Activated T-cell treated with anti-CD3 and anti-CD28 coated beads, Interleukin-2, amount 50 U/mL, for 48 hours (primary cell): Measurements from ENCODE around the gene RPS6KA3.
"Not testable (repeated sequence)": the region's sequence is repeated elsewhere in the genome, so short reads cannot be mapped to it uniquely, and the experiment has no call there.

Experiments used
- DNase-seq, 2 experiments: peaks; one replicate each; pipeline ENCODE4 v3.0.0-alpha.2; 2020

The RPS6KA3 gene

DNA sequence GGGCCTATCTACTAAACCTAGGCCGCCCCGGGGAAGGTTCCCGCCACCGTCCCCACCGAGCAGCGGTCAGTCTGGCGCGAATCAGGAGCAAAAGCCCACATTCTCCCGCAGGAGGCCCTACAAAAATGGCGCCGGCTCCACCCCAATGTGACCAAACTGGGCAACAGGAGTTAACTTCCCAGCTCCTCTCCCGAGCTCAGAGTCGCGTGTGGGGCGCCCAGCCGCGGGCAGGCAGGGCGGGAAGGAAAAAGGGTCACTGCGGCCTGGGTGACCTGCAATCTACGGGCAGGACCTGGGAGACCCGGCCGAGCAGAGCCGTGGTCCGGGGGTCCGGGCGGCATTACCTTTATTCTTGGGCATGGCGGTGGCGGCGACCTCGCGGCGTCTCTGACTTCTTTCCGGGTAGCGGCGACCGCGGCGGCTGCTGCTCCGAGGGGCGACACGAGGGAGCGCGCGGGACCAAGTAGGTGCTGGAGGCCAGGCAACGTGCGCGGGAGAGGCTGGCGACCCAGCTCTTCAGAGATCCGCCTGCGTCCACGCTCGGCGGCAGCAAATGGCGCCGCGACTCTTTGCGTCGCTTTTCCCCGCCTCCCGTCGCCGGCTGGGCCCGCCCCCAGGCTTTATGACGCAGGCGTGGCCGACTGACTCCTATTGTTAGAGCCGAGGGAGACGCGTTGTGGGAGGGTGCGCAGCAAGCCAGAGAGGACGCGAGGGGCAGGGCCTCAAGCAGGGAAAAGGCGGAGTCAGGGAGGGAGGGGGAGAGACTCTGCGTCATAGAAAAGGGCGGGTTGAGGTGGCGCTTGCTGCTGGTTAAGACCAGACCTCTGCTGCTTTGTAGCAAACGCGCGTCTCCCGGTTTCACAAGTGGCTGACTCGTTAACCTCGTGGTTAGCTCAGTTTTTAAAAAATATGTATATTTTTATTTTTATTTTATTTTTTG is 125.2 kb downstream of the RPS6KA3 start, which contains the start of gene EIF1AX:
EIF1AX (minus strand) TSS at position 558 of the 940 bp plus-strand sequence; CDS start at position 360, 198 bp downstream.
- DNase-seq, result peak; percentile 99

DNA sequence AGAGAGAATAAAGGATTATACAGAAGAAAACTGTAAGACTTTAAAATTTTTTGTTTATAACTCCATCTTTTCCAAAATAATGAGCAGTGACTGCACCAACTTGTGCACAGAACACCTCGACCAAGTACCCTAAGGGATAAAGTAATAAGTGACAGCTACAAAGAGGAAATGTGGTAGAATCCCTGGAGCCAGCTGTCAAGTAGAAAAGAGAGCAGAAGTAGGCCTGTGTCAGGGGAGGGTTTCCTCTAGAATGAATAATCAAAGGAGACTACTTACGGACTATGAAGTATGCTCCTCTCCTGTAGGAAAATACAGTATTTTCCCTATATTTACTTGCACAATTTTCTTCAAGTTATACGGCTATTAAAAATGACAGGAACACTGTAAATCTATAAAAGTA is 126.3 kb downstream of the RPS6KA3 start:
- no peak for DNase-seq

DNA sequence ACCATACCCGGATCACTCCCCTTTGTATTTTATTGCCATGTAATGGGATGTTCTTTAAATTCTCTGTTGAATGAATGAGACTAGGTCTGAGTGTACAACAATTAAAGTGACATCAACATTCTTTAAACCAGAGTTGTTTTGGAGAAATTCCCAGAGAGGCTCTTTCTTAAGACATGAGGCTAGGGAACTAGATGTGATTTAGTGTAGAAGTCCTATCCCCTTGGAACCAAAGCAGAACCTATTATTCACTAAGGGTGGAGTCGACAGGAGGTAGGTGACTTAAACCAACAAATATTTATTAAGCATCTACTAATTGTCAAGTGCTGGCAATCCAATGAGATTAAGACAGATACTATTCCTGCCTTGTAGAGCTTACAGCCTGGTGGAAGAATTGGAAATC is 126.7 kb downstream of the RPS6KA3 start:
- no peak for DNase-seq

DNA sequence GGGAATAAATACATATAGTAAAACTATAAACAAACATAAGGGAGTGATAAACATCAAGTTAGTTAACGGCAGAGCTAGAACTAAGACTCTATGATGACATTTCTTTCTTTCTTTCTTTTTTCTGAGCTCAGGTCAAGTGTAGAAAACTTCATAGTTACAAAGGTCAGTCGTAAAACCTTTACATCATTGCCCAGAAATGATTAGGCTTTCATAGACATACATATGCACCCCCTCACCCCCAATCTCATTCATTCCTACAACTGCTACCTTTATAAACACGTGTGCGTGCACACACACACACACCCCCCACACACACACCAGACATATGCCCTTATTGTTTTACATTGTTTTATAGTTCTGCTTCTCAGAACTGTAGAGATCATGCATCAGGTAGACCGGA is 130.8 kb downstream of the RPS6KA3 start:
- no peak for DNase-seq

DNA sequence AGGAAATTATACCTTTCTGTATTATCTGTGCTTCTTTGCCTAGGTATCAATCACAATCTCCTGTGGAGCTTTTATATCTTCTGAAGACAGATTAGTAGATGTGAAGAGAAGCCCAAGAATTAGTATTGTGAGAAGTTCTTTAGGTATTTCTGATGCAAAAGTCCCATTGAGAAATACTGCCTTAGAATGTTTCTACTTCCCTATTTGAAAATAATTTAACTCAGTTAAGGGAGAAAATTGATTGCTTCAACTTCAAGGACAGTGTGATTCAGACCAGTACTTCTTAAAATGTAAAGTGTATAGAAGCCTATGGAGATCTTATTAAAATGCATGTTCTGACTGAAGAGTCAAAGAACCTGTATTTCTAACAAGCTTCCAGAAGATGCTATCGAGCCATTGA is 134.0 kb downstream of the RPS6KA3 start:
- DNase-seq, result no peak

DNA sequence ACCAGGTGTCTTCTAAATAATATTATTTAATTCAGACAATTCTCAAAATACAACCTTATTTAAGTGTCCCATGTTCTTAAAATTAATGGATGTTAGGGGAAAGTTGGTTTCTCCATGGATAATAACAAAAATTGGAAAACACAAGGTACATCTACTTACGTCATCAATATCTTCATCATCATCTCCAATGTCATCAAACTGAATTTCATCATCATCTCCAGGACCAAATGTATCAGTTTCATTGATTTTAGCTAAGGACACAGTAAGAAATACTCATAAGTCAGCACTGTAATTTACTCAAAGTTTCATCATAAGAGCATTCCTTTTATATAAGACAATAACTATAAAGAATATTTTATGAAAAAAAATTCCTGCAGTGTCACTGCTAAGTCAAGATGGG is 136.4 kb downstream of the RPS6KA3 start:
- DNase-seq, result no peak

DNA sequence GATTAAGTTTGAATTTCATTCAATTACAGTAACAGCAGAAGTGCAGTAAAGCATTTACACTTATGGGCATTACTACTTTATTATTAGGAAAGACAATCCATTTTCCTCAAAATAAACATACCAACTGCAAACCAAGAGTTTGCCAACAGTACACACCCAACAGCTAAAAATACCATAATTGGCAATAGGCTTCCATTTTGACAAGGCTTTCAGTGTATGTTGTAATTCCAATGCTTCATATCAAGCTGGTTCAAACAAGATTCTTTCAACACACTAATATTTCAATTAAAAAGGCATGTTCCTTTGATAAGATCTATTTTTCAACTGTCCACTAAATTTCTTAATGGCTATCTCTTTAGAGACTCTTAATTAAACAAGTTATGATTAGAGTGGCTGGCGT is 137.2 kb downstream of the RPS6KA3 start:
- no peak for DNase-seq

DNA sequence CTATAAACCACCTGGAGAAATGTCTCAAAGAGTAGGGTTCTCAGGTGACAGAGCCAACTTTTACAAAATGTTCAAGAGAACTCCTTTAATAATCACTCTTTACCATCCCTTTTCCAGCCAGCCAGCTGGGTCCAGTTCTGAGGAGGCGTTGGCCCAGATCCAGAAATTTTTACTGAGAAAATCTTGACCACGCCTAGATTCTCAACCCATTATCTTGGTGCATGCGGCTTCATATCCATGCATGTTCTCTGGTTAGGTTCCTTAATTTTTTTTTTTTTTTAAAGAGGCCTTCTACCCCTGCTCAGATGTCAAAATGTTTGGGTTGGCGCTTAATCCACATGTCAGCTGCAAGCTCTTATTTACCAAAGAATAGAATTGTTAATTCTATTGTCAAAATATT is 138.0 kb downstream of the RPS6KA3 start:
- DNase-seq, result no peak

DNA sequence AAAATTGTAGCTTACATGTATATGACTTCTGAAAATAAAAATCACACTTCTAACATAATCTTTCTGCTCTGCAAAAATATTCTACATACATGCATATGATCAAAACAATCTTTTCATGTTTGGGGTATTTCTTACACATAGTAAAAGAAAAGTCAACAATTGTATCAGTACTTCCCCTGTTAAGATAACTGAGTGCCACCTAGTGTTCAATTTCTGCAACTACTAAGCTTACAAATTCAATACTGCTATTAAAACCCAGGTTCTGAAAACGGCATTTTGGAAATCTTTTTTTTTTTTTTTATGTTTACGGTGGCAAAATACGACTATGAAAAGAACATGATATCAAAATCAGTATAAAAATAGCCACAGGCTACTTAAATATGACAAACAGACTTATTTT is 139.3 kb downstream of the RPS6KA3 start:
- DNase-seq, result not testable (repeated sequence)

DNA sequence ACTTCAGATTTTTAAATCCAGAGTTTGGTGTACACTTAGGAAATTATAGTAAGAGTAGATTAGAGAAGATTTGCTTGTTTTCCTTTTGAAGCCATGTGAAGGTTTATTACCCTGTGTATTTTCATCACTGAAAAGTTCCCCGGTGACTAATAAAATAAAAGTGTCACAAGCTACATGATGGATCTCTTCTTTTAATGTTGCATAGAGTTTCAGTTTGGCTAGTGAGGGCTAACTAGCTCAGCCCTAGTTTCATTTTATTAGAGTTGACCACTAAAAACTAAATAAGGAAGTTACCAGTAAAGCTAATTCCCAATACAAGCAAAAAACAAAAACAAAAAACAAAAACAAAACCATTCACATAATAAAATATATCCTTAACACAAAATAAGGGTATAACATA is 139.9 kb downstream of the RPS6KA3 start:
- not testable (repeated sequence) for DNase-seq

DNA sequence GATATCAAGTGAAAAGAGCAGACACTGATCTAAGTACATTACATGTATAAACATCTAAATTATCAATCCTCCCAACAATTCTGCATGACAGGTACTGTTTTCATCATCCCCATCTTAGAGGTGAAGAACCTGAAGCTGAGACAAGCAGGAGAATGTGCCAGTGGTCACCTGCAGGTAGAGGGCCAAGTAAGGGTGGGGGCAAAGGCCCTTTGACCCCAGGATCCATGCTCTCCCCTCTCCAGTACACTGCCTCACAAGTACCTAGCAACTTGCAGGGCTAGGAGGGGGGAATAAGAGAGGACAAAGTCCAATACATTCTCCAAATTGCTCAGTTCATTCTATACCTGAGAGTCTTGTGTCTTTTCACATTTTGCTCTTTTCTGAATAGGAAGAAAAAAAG is 141.7 kb downstream of the RPS6KA3 start:
- DNase-seq, result no peak

DNA sequence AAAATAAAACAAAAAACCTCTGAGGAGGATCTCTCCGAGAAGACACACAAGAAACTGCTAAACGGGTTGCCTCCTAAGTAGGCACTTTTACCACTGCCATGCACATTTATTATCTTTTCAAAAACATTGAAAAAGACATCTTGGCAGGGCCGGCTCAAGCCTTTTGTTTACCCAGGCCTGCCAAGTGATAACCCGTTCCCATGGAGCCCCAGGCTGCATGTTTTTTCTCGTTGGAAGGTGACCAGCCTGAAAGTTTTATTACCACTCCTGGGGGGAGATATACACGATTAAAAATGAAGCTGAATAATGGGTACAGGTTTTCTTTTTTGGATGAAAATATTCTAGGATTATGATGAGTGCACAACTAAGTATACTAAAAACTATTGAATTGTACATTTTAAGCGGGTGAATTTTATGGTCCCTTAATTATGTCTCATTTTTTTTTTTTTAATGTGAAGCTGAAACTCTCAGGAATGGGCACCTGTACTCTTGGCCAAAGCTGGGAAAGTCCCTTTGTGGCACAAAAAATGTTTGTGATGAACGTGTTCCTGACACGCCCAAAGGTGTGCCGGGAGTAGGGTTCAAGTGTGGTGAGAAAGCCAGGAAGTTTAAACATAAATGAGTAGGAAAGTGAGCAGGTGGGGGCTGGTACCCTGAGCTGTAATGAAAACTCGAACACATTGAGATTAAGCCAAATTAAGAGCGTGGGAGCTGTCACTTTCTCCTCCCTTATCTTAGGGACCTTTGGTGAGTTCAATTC is 148.5 kb downstream of the RPS6KA3 start:
- DNase-seq, result no peak

DNA sequence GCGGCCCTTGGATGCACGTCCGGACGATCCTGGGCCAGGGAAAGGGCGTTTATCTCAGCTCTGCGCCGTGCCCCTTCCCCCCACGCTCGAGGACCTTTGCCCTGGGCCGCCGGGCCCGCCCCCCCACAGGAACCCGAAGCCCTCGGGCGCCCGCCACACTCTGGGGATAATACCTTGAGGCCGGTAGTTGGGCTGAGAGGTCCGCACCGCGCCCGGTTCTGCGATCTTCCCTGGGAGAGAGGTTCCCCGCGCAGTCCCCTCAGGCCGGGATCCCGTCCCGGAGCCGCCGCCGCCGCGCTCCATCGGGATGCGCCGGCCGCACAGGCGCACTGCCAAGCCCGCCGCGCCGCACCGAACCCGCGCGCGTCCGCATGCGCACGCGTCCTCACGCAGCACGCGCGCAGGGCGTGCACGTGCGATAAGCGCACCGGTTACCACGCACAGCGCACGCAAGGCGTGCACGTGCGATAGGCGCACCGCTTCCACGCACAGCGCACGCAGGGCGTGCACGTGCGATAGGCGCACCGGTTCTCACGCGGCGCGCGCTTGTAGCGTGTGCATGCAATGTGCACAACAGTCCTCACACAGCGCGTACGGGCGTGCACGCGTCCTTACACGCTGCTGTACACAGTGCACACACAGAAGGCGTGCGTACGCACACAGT is 150.0 kb downstream of the RPS6KA3 start, which contains the start of gene MAP7D2:
MAP7D2 (minus strand) TSS at position 331 of the 664 bp plus-strand sequence; CDS start at position 303, 28 bp downstream.
- DNase-seq, result no peak

DNA sequence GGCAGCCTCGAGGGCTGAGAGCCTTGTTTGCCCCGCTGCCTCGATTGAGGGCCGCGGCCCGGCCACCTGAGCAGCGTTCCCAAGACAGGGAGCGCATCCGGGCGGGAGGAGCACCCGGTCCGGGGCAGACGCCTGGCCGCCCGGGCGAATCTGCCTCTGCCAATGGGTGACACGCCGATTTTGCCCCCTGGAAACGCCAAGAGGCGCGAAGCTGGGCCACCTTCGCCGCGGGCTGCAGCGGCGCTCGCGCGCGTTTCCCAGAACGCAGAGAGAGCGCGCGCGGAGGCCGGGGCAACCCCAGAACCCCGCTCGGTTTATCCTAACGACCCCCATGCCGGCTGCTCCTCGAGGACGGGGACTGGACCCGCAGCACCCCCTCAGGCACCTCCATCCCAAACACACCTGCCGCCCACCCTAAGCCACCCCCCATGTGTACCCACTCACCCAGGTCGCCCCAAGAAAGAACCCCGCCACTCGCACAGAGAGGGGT is 150.6 kb downstream of the RPS6KA3 start:
- DNase-seq, result no peak

DNA sequence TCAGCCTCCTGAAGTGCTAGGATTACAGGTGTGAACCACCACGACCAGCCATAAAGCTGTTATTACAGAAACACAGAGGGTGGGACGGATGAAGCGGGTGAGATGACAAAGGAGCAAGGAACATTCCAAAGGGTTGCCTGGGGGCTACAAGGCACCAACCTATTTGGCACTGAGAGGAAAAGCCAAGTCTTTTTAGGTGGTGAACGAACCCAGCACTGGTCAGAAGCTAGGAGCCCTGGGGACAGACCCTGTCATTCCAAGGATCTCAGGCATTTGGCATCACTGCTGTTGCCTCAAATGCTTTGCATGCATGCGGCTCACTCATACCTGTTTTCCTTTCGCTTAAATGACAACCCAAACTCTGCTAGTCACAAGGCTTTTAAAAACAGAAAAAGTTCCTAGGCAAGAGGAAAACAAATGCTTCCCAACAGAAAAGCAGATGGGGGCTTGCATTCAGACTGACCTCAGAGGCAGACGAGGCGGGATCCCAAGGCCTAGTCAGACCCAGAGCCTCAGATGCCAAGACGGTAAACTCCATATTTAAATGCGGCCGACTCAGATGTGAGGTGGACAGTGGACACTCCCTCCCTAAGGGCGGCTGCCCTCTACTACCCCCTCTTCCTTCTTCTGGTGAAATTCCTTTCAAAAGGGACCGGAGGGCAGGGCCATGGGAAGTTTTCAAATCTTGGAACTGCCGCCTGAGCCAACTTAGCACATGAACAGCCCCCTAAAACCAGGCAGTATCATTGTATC is 154.5 kb downstream of the RPS6KA3 start:
- no peak for DNase-seq

DNA sequence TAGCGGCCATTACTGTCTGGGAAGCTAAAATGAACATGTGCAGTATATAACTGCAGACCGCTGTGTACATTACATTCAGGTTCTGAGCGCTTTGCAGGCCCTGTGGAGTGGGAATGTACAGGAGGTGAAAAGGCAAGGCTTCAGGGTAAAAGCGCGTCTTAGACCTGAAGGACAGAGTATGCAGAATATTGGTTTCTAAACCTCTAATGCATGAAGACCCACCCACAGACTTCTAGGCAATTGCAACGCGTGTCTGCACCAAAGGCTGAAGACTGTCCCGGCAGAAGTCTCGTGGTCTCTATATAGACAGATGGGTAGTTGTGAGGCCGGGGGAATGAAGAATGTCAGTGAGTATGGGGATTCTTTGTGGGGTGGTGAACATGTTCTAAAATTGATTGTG is 155.4 kb downstream of the RPS6KA3 start:
- no peak for DNase-seq

DNA sequence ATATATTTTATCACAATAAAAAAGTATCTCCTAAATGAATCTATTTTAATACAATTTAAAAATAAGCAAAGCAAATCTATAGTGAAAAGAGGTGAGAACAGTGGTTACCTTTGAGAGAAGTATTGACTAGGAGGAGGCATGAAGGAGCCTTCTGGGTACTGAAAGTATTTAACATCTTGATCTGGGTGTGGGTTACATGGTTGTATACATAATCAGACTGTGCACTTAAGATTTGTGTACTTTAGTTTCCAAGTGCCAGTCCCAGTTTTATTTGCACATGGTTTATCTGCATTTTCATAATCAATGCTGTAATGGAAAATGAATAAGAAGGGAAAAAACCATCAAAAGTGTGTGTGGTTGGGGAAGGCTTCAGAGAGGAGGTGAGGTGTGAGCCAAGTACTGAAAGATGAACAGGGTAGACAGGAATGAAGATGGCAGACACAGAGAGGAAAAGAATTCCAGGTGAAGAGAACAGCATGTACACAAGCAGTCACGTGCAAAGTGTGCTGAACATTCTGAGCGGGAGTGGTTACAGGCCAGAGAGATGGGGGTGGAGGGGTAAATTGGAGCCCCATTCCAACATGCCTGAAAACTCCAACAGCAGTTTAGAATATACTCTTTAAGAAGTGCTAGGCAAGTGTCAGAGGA is 164.7 kb downstream of the RPS6KA3 start:
- no peak for DNase-seq
